Omental fat pad (tissue), 4 donors: ENCODE measurements around the gene PCK2. TPM values are rescaled to one million over a fixed set of nuclear protein-coding genes. Genes with fewer than 3 reads are reported as not detected.

ENCODE experiments used
- ATAC-seq: fragments of 150-250 bp; one replicate; pipeline ENCODE4 v1.9.1; 2016; ENCODE audit warnings: mild to moderate bottlenecking, moderate library complexity; ENCODE audit not compliant: low FRiP score
- DNase-seq: peaks from one replicate; pipeline ENCODE4 v3.0.0-alpha.2; 2019; ENCODE audit warnings: low spot score
- CTCF ChIP-seq, 3 donors: fragments of 450-650 bp; IDR thresholded peaks; one replicate each; pipeline ENCODE4 v1.5.1; 2016 to 2017; ENCODE audit warnings: antibody characterized with exemption in 3 of 3, mild to moderate bottlenecking in 3 of 3, moderate library complexity in 2 of 3
- total RNA-seq, 4 donors: library from RNA; depleted of rRNA; stranded (reverse); fragments of >200 nt; gene quantifications; one replicate each; pipeline ENCODE4 v1.1.0, GENCODE V29; 2016

PCK2 gene
- total RNA-seq, 4 donors from 2014 or later = 33.6 to 53.4 (median 42.9) TPM

- no peak for TF ChIP-seq CTCF (IDR thresholded peaks at IDR 0.05)
- ATAC-seq (no peak), DNase-seq (no peak)
Observed at GRCh38 chr14:24067133-24068082, 26.7 kb upstream of the PCK2 start.

DNA sequence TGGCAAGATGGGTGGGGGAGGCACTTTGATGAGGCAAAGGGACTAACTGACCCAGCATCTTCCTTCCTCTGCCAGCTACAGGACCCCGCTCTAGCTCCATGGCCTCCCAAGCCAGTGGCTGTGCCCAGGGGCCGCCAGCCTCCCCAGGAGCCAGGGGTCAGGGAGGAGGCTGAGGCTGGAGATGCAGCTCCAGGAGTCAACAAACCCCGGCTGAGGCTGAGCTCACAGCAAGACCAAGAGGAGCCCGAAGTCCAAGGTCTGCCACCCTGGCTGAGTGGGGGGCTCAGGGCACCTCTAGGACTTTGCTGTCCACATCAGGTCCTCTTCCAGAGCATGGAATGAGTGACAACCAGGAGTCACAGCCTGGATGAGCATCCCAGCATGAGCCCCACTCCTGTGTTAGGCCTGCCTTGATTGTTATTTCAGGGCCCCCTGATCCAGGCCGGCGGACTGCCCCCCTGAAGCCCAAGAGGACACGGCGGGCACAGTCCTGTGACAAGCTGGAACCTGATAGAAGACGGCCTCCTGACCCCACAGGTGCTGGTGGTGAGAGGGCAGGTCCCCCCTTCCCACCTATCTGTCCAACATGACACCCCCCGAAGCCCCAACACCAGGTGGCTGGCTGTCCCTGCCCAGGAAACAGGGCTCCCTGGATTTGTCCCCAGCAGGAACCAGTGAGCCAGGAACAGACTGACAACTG is 25.2 kb upstream of the PCK2 start:
- ATAC-seq = no peak

DNA sequence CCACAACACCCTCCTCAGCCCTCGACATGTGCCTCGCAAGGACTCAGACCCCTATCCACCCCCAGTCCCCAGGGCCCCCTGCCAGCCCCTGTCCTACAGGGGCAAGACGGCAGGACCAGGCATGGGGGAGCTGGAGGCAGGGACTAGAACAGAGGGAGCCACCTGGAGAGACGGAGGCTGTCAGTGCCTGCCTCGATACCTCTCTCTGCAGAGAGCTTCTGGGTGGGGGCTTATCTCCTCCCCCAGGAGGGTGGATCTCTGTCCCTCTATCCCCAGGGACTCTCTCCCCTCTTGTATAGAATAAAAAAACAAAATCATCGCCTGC is 24.7 kb upstream of the PCK2 start:
- ATAC-seq (no peak), DNase-seq (no peak)
- no peak for TF ChIP-seq CTCF (IDR thresholded peaks at IDR 0.05)

More for the DNA sequence above, 25.2 kb upstream of the PCK2 start:
- no peak for TF ChIP-seq CTCF (IDR thresholded peaks at IDR 0.05)
- no peak for DNase-seq

DNA sequence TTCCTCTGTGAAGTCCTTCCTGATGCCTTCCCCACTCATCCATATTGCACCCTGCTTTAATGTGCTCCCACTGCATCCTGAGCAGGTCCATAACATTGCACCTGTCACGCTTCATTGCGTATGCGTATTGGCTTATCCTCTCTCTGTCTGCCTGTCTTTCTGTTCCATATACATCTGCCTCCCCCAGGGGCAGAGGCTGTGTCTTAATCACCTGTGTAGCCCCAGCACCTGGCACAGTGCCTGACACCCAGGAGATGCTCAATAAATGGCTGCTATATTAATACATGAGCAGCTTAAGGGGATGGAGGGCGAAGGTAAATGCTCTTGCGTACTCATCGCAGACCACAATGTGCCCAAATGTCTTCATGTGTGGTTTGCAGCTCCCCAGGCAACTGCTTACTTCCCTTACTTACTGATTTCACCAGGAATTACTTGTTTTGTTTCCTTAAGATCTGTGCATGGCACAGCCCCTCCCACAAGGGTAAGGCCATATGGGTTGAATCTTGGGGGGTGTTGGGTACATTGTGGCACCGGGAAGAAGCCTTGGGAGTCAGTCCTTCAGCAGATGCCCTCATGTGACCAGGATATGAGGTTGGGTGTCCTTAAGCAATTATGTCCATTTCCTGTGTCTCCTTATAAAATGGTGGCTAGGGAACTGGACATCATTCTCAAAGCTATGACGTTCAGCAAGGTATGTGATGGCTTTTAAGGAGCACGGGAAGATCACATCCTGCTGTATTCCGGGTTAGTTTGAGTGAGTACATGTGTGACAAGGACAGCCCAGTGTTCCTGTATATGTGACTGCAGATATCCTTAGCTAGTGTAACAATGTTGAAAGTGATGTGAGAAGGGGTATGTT is 23.6 kb upstream of the PCK2 start:
- no peak for TF ChIP-seq CTCF (IDR thresholded peaks at IDR 0.05)
- no peak for DNase-seq
- ATAC-seq = no peak

GRCh38 chr14:24071144-24071697 is 22.9 kb upstream of the PCK2 start, which contains the start of gene CPNE6:
TSS of gene CPNE6 (plus strand) at chr14:24071562. CDS start at chr14:24072937, 1,375 bp downstream.
- no peak for TF ChIP-seq CTCF (IDR thresholded peaks at IDR 0.05)
- ATAC-seq (no peak), DNase-seq (no peak)

DNA sequence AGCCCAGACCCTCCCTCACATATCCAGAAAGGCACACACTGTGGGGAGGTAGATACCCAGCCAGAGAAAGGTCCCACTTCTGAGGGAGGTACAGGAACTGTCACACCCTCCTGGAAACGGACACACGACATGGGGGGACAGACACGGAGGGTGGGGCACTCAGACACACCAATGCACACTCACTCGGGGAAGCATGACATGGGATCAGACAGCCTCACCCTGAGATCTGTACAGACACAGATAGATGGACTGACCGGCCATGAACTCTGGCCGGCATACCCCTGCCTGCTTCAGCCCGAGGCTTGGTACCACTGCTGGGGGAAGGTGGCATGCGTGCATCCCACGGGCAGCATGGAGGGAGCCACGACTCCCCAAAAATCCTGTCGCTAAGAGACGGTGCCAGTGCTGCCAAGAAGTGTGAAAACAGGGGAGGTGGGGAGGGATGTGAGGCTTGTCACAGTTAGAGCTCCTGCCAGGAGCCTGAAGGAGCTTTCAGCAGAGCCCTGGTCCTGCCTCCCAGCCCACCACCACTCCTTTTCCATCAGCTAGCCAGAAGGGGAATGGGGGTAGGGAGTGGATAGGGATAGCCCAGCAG is 22.2 kb upstream of the PCK2 start:
- no peak for TF ChIP-seq CTCF (IDR thresholded peaks at IDR 0.05)
- DNase-seq (no peak), ATAC-seq (no peak)
